GM12878 (cell line): Measurements from ENCODE around the gene PSMC3. TPM values are rescaled to one million over a fixed set of nuclear protein-coding genes. Genes with fewer than 3 reads are reported as not detected.
A peak's percentile ranks its signal among the peaks of the same experiment; 100 is the strongest.

Experiments
- CUX1 ChIP-seq: IDR thresholded peaks from 2 replicates; pipeline ENCODE4 v1.6.1; 2012; ENCODE audit warnings: improper control_type of control experiment, low read depth, low read length; ENCODE audit not compliant: insufficient replicate concordance
- E2F4 ChIP-seq: IDR thresholded peaks from 2 replicates; pipeline ENCODE4 v1.6.1; 2012; ENCODE audit warnings: low read depth, low read length, improper control_type of control experiment
- E2F8 ChIP-seq: fragments of 450-650 bp; IDR thresholded peaks from 2 replicates; pipeline ENCODE4 v1.6.1; 2018; ENCODE audit warnings: mild to moderate bottlenecking, low read depth, moderate library complexity; ENCODE audit not compliant: partially characterized antibody
- EED ChIP-seq: sonication (generic); IDR thresholded peaks from 2 replicates; pipeline ENCODE4 v1.6.1; 2016; ENCODE audit warnings: antibody characterized with exemption, low read depth
- HDAC2 ChIP-seq: fragments of 200-600 bp; sonication (generic); IDR thresholded peaks from 2 replicates; pipeline ENCODE4 v1.6.1; 2017
- IKZF1 ChIP-seq: fragments of 450-650 bp; conservative IDR thresholded peaks from 2 replicates; pipeline ENCODE4 v1.6.1; 2017; ENCODE audit warnings: antibody characterized with exemption, mild to moderate bottlenecking
- MYB ChIP-seq: fragments of 150-350 bp; IDR thresholded peaks from 2 replicates; pipeline ENCODE4 v1.6.1; 2014; ENCODE audit warnings: mild to moderate bottlenecking, low read depth, low read length, borderline replicate concordance
- NFXL1 ChIP-seq: fragments of 450-650 bp; IDR thresholded peaks from 2 replicates; pipeline ENCODE4 v1.6.1; 2017; ENCODE audit warnings: antibody characterized with exemption, mild to moderate bottlenecking, borderline replicate concordance
- PBX3 ChIP-seq: IDR thresholded peaks from 2 replicates; pipeline ENCODE4 v1.6.1; 2011; ENCODE audit warnings: mild to moderate bottlenecking, low read depth, low read length, moderate library complexity; ENCODE audit not compliant: insufficient replicate concordance
- POLR2AphosphoS5 ChIP-seq: IDR thresholded peaks from 2 replicates; pipeline ENCODE4 v1.6.1; 2011; ENCODE audit warnings: mild to moderate bottlenecking, low read length, inconsistent platforms
- RAD21 ChIP-seq: IDR thresholded peaks from 2 replicates; pipeline ENCODE4 v1.6.1; 2011; ENCODE audit warnings: mild to moderate bottlenecking, low read depth, low read length, moderate library complexity; ENCODE audit not compliant: insufficient read depth
- SKIL ChIP-seq: fragments of 450-650 bp; IDR thresholded peaks from 2 replicates; pipeline ENCODE4 v1.6.1; 2017; ENCODE audit warnings: mild to moderate bottlenecking, low read depth, inconsistent platforms; ENCODE audit not compliant: poor library complexity, severe bottlenecking
- SMARCA5 ChIP-seq: fragments of 450-650 bp; IDR thresholded peaks from 2 replicates; pipeline ENCODE4 v1.6.1; 2017; ENCODE audit warnings: mild to moderate bottlenecking
- WRNIP1 ChIP-seq: IDR thresholded peaks from 2 replicates; pipeline ENCODE4 v1.6.1; 2011; ENCODE audit warnings: low read depth, low read length, improper control_type of control experiment, borderline replicate concordance
- YY1 ChIP-seq: IDR thresholded peaks from 2 replicates; pipeline ENCODE4 v1.6.1; 2011; ENCODE audit warnings: low read depth, mild to moderate bottlenecking, low read length
- ZNF217 ChIP-seq: fragments of 450-650 bp; IDR thresholded peaks from 2 replicates; pipeline ENCODE4 v1.6.1; 2017; ENCODE audit warnings: antibody characterized with exemption, mild to moderate bottlenecking
- polyA plus RNA-seq, 11 experiments: library from polyadenylated mRNA; depleted of rRNA in 4 of 11; unstranded in 6 of 11; stranded (reverse) in 5 of 11; fragments of >200 nt; fragmentation: Nextera tagmentation in 4 of 11; fragmentation: Illumina TruSeq in 1 of 11; extraction: Ambion mirVana in 4 of 11; extraction: Trizol in 1 of 11; gene quantifications; 1 replicate in 1 of 11; 2 replicates in 10 of 11; pipeline versions ENCODE4 v1.2.1 to v1.2.3, GENCODE V29; 2011 to 2016; ENCODE audit warnings: inconsistent platforms in 2 of 11, missing spikeins in 2 of 11, low read depth in 1 of 11
- total RNA-seq, 4 experiments: library from RNA; depleted of rRNA in 3 of 4; stranded (reverse); fragments of >200 nt in 3 of 4; fragmentation: Illumina TruSeq in 1 of 4; extraction: Trizol in 1 of 4; gene quantifications; 2 replicates each; pipeline versions ENCODE4 v1.2.1 to v1.2.3, GENCODE V29; 2013 to 2021

The PSMC3 gene
- total and polyA plus RNA-seq, 10 of the 15 experiments (the other 5 are each of a cell fraction or from before 2014, with no cell fraction given), result 39.5 to 289 (median 155) TPM

- no peak for TF ChIP-seq MYB
- TF ChIP-seq NFXL1, result 0 out of 2 replicates have a peak, but pooled peaks have one; percentile 26
- peak; percentile 73 for TF ChIP-seq RAD21
- TF ChIP-seq SKIL, result no peak
- no peak for TF ChIP-seq ZNF217
- peak; percentile 69; the same call in 1 of the 2 replicates for TF ChIP-seq IKZF1
- TF ChIP-seq POLR2AphosphoS5, result no peak
- TF ChIP-seq E2F4, result no peak
- no peak for TF ChIP-seq SMARCA5
- TF ChIP-seq E2F8, result no peak
- TF ChIP-seq EED, result peak; percentile 57
- no peak for TF ChIP-seq CUX1
- TF ChIP-seq WRNIP1, result no peak
- peak; percentile 63 for TF ChIP-seq YY1
- no peak for TF ChIP-seq PBX3
- no peak for TF ChIP-seq HDAC2
Measured at GRCh38 chr11:47373876-47374719, 52.1 kb downstream of the PSMC3 start (continued).
